ENCODE results near the gene FAM89B. TPM values are rescaled to one million over a fixed set of nuclear protein-coding genes. Genes with fewer than 3 reads are reported as not detected.

Gene FAM89B
- total and polyA plus RNA-seq, 2 donors (not counting 3 experiments of a cell fraction or from before 2014, with no cell fraction given): 63.1 to 153 TPM

DNA sequence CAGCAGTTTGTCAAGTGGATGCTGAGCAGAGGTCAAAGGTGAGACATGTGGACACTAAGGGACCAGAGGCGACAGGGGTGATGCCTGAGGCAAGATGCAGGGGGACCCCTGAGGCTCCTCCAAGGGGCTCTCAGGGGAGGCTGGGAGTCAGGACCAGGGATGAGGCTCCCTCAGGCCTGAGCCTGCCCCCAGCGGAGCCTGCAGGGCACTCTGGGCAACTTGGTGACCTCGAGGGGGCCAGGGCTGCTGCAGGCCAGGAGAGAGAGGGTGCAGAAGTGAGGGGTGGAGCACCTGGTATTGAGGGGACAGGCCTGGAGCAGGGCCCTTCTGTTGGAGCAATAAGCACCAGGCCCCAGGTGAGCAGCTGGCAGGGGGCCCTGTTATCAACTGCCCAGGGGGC is 9.6 kb downstream of the FAM89B start:
- no peak overlapping the region for H3K27ac ChIP-seq (ENCODE audit: insufficient read depth, low read depth, low read length)
- DNase-seq (ENCODE audit: low read depth, low spot score) (no peak), FAIRE-seq (no peak)
- no peaks in the 10 kb centered on the region for H4K20me1 ChIP-seq (replicated peaks; ENCODE audit: control insufficient read depth, extremely low read depth, insufficient read depth, low read length)
- intact Hi-C loops (cut with micrococcal nuclease) (no loop called here), dilution Hi-C loops (cut with MboI; ENCODE audit: extremely low pct_ligation_motif_present, low sequenced_read_pairs) (no loop called here)
- TF ChIP-seq POLR2A (IDR thresholded peaks at IDR 0.05; ENCODE audit: low read depth, low read length): no peak
- TF ChIP-seq MYC (IDR thresholded peaks at IDR 0.05; ENCODE audit: low read depth, low read length): no peak
- TF ChIP-seq GATA2 (IDR thresholded peaks at IDR 0.05; ENCODE audit: insufficient read depth, insufficient read length, low read depth, low read length): no peak
- TF ChIP-seq FOS (IDR thresholded peaks at IDR 0.05; ENCODE audit: borderline replicate concordance, insufficient read depth, low read length): no peak
- no peak for TF ChIP-seq EZH2 (IDR thresholded peaks at IDR 0.05; ENCODE audit: borderline replicate concordance, low read depth, low read length, severe bottlenecking)
- TF ChIP-seq, protein P1, sequence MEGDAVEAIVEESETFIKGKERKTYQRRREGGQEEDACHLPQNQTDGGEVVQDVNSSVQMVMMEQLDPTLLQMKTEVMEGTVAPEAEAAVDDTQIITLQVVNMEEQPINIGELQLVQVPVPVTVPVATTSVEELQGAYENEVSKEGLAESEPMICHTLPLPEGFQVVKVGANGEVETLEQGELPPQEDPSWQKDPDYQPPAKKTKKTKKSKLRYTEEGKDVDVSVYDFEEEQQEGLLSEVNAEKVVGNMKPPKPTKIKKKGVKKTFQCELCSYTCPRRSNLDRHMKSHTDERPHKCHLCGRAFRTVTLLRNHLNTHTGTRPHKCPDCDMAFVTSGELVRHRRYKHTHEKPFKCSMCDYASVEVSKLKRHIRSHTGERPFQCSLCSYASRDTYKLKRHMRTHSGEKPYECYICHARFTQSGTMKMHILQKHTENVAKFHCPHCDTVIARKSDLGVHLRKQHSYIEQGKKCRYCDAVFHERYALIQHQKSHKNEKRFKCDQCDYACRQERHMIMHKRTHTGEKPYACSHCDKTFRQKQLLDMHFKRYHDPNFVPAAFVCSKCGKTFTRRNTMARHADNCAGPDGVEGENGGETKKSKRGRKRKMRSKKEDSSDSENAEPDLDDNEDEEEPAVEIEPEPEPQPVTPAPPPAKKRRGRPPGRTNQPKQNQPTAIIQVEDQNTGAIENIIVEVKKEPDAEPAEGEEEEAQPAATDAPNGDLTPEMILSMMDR (IDR thresholded peaks at IDR 0.05; ENCODE audit: extremely low read depth in 1 of 2, insufficient read depth in 1 of 2, low read depth in 1 of 2, low read length in 2 of 2): no peak
- TF ChIP-seq JUN (IDR thresholded peaks at IDR 0.05; ENCODE audit: borderline replicate concordance, insufficient read depth, insufficient read length, low read depth): no peak
- CTCF ChIA-PET: no interaction called here
- no peaks in the 10 kb centered on the region for H3K27me3 ChIP-seq (ENCODE audit: control insufficient read depth in 2 of 2, insufficient read depth in 2 of 2, low read length in 2 of 2)
- no peaks in the 10 kb centered on the region for H3K36me3 ChIP-seq (ENCODE audit: control insufficient read depth in 2 of 2, extremely low read depth in 1 of 2, insufficient read depth in 2 of 2, low read length in 2 of 2)
- H3K9ac ChIP-seq (replicated peaks; ENCODE audit: extremely low read depth, insufficient read depth, low read length): no peak overlapping the region
- peaks cover 7% of the 10 kb centered on the region for H3K4me1 ChIP-seq (ENCODE audit: control insufficient read depth, extremely low read depth, insufficient read depth, low read length)
- POLR2A ChIA-PET: no interaction called here
- H3K79me2 ChIP-seq (ENCODE audit: control insufficient read depth, insufficient read depth, low read length): no peaks in the 10 kb centered on the region
- H3K4me3 ChIP-seq (replicated peaks in 1 of 3; ENCODE audit: insufficient read depth in 1 of 3, low read depth in 1 of 3, low read length in 3 of 3): no peak overlapping the region
- no peak overlapping the region for H3K4me2 ChIP-seq (ENCODE audit: insufficient read depth, low read length)
- H3K9me1 ChIP-seq (replicated peaks; ENCODE audit: control insufficient read depth, extremely low read depth, insufficient read depth, low read length): no peaks in the 10 kb centered on the region
- no peaks in the 10 kb centered on the region for H3K9me3 ChIP-seq (replicated peaks; ENCODE audit: control insufficient read depth, insufficient read depth, low read length)
- H2AFZ ChIP-seq (ENCODE audit: low read depth, low read length): no peak overlapping the region
- no TSS peak for BruUV-seq (replicated peaks)

Measured in endothelial cell of umbilical vein (primary cell).